Measurements from ENCODE around the gene CIB4. TPM values are rescaled to one million over a fixed set of nuclear protein-coding genes. Genes with fewer than 3 reads are reported as not detected.

Gene CIB4
- total RNA-seq, 1 donor from 2014 or later: not detected

DNA sequence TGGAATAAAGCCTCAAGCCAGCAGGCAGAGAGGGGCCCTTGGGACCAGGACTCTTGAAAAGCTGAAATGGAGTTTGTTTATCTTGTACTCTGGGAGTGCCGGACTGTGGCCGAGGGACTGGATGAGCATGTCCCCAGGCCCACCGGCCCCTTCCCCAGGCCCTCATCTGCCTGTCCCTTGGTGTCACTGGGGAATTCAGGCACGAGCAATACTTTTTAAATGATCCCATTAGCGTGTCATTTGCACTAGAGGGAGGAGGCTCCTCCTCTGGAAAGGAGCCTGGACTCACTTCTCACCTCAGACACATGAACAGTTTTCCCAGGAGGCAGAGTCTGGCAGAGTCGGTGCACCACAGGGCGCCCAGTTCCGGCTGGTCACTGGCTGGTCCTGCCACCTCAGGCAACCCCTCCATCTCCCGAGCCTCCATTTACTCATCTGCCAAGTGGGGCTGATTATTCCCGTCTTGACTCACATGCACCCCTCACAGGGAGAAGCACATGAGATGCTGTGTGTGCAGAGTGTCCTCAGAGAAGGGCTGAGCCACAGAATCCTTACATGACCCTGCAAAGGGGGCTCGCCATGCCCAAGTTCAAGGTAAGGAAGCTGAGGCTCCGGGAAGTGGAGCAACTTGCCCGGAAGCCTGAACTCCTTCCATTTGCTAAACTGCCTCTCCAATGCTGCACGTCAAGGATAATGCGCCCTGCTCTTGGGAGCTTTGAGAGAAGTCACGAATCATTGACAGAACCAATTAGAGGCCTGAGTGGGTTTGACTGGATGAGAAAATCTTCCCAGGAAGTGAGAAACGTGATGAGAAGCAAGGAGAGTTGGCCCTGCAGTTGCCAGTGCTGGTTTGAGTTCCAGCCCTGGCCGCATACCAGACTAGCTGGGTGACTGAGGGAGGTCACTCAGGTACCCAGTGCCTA, 26.7 kb downstream of the CIB4 start:
- H3K27me3 Mint-ChIP-seq (ENCODE audit: unreplicated experiment): peaks cover 2% of the 10 kb centered on the region
- no peaks in the 10 kb centered on the region for H3K36me3 Mint-ChIP-seq (ENCODE audit: unreplicated experiment)
- H3K4me3 Mint-ChIP-seq (ENCODE audit: unreplicated experiment): no peak overlapping the region
- H3K27ac Mint-ChIP-seq (ENCODE audit: unreplicated experiment): peak overlapping the region; percentile 52
- DNase-seq: peak; percentile 51
- peaks cover 10% of the 10 kb centered on the region for H3K9me3 Mint-ChIP-seq (ENCODE audit: unreplicated experiment)
- TF ChIP-seq, protein P1, sequence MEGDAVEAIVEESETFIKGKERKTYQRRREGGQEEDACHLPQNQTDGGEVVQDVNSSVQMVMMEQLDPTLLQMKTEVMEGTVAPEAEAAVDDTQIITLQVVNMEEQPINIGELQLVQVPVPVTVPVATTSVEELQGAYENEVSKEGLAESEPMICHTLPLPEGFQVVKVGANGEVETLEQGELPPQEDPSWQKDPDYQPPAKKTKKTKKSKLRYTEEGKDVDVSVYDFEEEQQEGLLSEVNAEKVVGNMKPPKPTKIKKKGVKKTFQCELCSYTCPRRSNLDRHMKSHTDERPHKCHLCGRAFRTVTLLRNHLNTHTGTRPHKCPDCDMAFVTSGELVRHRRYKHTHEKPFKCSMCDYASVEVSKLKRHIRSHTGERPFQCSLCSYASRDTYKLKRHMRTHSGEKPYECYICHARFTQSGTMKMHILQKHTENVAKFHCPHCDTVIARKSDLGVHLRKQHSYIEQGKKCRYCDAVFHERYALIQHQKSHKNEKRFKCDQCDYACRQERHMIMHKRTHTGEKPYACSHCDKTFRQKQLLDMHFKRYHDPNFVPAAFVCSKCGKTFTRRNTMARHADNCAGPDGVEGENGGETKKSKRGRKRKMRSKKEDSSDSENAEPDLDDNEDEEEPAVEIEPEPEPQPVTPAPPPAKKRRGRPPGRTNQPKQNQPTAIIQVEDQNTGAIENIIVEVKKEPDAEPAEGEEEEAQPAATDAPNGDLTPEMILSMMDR (IDR thresholded peaks at IDR 0.05; ENCODE audit: partially characterized antibody, unreplicated experiment): no peak
- peaks cover 64% of the 10 kb centered on the region for H3K4me1 Mint-ChIP-seq (ENCODE audit: low read depth, unreplicated experiment)

DNA sequence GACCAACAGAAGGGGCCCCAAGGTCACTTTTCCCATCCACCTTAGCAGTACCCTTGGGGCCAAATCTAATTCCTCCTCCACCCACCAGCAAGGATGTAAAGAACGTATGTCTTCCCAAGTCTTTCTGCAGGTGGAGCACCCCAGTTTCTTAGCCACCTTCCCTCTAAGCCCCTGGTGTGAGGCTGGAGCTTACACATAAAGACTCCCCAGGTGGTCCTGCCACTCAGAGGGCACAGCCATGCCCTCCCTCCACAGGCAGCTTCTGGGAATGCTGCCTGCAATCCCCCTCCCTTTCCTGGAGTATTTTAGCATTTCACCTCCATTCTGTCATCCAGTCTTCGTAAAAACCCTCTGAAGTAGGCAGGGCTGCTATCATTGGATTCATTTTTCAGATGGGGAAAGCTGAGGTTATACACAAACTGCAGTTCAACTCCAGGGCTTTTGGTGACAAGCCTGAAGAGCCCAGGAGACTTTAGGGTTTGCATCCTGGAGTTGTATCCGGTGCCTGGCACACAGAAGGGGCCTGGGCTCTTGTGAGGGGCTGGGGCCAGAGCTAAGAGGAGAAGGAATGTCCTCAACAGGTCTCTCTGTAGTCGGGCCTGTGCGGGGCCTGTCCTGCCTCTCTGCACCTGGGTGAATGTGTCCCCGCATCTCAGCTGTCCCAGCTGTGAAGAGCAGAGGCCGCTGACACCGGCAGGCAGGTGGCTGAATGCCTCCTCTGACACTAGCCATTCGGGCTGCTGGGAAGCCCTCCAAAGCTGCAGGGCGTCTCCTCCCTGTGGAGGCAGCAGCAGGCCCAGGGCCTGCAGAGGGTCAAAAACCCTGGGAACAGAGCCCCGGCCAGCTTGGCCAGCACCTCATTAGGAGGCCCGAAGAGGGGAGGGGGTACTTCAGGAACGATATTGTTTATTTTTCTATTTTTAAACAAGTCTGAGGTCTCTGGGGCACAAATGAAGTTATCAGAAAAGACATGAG, 27.6 kb downstream of the CIB4 start:
- peak; percentile 57 for DNase-seq
- peaks cover 2% of the 10 kb centered on the region for H3K27me3 Mint-ChIP-seq (ENCODE audit: unreplicated experiment)
- TF ChIP-seq, protein P1 (IDR thresholded peaks at IDR 0.05; ENCODE audit: partially characterized antibody, unreplicated experiment): no peak

GRCh38 chr2:26612522-26613240, 28.5 kb downstream of the CIB4 start:
- H3K27me3 Mint-ChIP-seq (ENCODE audit: unreplicated experiment): peaks cover 2% of the 10 kb centered on the region
- peaks cover 10% of the 10 kb centered on the region for H3K9me3 Mint-ChIP-seq (ENCODE audit: unreplicated experiment)
- H3K27ac Mint-ChIP-seq (ENCODE audit: unreplicated experiment): peak overlapping the region; percentile 82

More for the DNA sequence above, 27.6 kb downstream of the CIB4 start:
- H3K36me3 Mint-ChIP-seq (ENCODE audit: unreplicated experiment): no peaks in the 10 kb centered on the region
- peak overlapping the region; percentile 82 for H3K27ac Mint-ChIP-seq (ENCODE audit: unreplicated experiment)
- peaks cover 10% of the 10 kb centered on the region for H3K9me3 Mint-ChIP-seq (ENCODE audit: unreplicated experiment)
- H3K4me3 Mint-ChIP-seq (ENCODE audit: unreplicated experiment): peak overlapping the region; percentile 59
- H3K4me1 Mint-ChIP-seq (ENCODE audit: low read depth, unreplicated experiment): peaks cover 69% of the 10 kb centered on the region

DNA sequence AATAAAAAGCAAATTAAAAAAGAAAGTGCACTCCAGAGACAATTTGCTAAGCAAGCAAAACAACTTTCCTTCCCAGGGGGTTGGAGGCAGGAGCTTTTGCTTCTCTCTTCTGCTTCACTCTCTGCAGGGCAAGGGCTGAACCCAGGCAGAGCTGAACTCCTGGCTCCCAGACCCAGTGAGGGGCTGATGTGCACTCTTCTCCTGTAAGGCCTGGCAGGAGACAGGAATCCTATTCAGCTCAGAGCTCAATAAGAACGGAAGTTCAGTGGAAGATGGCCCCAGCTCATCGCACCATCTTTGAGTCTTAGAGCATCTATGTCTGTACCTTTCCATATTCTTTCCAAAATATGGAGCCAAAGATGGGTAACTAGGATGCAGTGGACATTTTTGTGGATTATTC, 29.1 kb downstream of the CIB4 start:
- H3K27ac Mint-ChIP-seq (ENCODE audit: unreplicated experiment): peak overlapping the region; percentile 82
- H3K4me1 Mint-ChIP-seq (ENCODE audit: low read depth, unreplicated experiment): peaks cover 72% of the 10 kb centered on the region
- peaks cover 7% of the 10 kb centered on the region for H3K9me3 Mint-ChIP-seq (ENCODE audit: unreplicated experiment)
- peaks cover 1% of the 10 kb centered on the region for H3K27me3 Mint-ChIP-seq (ENCODE audit: unreplicated experiment)
- no peaks in the 10 kb centered on the region for H3K36me3 Mint-ChIP-seq (ENCODE audit: unreplicated experiment)
- TF ChIP-seq, protein P1 (IDR thresholded peaks at IDR 0.05; ENCODE audit: partially characterized antibody, unreplicated experiment): no peak
- DNase-seq: no peak
- H3K4me3 Mint-ChIP-seq (ENCODE audit: unreplicated experiment): peak overlapping the region; percentile 55

More at GRCh38 chr2:26612522-26613240, 28.5 kb downstream of the CIB4 start:
- Mint-ChIP-seq H3K4me3 (ENCODE audit: unreplicated experiment) (peak overlapping the region; percentile 55), H3K4me1 (ENCODE audit: low read depth, unreplicated experiment) (peaks cover 72% of the 10 kb centered on the region), H3K36me3 (ENCODE audit: unreplicated experiment) (no peaks in the 10 kb centered on the region)
- TF ChIP-seq, protein P1 (IDR thresholded peaks at IDR 0.05; ENCODE audit: partially characterized antibody, unreplicated experiment): no peak
- no peak for DNase-seq
